8988T (cell line): ENCODE measurements around the gene NCDN.

Experiments used
- DNase-seq: peaks from one replicate; pipeline ENCODE4 v3.0.0; 2011

The NCDN gene

GRCh38 chr1:35555601-35556477 is 1.8 kb upstream of the NCDN start:
- no peak for DNase-seq

GRCh38 chr1:35556484-35557117 is 998 bp upstream of the NCDN start:
- DNase-seq, result no peak

DNA sequence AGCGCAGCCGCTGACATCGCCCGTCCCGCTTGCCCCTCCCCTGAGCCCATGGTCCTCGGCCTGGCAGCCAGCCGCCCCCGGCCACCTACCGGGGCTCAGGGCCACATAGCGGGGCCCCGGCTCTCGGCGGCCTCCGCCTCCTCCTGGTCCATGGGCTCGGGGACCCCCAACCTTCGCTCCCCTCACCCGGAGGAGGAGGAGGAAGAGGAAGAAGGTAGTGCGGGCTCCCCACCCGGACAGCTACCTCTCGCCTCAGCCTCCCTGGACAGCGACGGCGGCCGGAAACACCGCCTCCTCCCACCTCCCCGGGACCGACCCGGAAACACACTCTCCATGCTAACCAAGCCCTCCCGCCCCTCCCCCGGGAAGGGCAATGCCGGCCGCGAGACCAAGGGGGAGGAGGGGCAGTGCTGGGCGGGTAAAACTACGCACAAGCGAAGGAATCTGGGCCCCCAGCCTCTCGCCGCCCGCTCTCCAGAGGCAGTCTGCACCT is 435 bp upstream of the NCDN start, which contains the start of gene KIAA0319L:
KIAA0319L (minus strand) TSS at position 286 of the 493 bp plus-strand sequence. CDS start 2,912 bp downstream, outside the sequence.
- DNase-seq, result peak; percentile 67

- no peak for DNase-seq
Observed at GRCh38 chr1:35558374-35559316, 1.0 kb downstream of the NCDN start.

- no peak for DNase-seq
Observed at GRCh38 chr1:35559317-35559944, 1.8 kb downstream of the NCDN start.

DNA sequence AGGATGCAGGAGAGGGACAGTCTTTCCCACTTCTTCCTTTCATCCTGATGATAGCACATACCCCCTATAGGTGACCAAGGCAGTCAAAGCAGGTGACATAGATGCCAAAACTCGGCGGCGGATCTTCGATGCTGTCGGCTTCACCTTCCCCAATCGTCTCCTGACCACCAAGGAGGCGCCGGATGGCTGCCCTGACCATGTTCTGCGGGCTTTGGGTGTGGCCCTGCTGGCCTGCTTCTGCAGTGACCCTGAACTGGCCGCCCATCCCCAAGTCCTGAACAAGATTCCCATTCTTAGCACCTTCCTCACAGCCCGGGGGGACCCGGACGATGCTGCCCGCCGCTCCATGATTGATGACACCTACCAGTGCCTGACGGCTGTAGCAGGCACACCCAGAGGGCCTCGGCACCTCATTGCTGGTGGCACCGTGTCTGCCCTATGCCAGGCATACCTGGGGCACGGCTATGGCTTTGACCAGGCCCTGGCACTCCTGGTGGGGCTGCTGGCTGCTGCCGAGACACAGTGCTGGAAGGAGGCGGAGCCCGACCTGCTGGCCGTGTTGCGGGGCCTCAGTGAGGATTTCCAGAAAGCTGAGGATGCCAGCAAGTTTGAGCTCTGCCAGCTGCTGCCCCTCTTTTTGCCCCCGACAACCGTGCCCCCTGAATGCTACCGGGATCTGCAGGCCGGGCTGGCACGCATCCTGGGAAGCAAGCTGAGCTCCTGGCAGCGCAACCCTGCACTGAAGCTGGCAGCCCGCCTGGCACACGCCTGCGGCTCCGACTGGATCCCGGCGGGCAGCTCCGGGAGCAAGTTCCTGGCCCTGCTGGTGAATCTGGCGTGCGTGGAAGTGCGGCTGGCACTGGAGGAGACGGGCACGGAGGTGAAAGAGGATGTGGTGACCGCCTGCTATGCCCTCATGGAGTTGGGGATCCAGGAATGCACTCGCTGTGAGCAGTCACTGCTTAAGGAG is 2.9 kb downstream of the NCDN start:
- no peak for DNase-seq

- no peak for DNase-seq
Observed at GRCh38 chr1:35561297-35561971, 3.8 kb downstream of the NCDN start.

GRCh38 chr1:35561972-35562680 is 4.5 kb downstream of the NCDN start:
- DNase-seq, result no peak

DNA sequence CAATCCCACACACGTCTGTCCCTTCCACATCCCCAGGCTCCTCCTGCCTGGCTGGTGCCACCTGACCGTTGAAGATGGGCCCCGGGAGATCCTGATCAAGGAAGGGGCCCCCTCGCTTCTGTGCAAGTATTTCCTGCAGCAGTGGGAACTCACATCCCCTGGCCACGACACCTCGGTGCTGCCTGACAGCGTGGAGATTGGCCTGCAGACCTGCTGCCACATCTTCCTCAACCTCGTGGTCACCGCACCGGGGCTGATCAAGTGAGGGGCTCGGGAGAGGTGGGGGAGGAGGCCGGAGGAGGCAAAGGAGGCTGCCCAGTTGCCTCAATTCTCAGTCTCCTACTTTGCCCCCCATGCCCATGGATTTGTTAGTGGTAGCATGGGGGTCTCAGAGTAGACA is 5.6 kb downstream of the NCDN start:
- no peak for DNase-seq

DNA sequence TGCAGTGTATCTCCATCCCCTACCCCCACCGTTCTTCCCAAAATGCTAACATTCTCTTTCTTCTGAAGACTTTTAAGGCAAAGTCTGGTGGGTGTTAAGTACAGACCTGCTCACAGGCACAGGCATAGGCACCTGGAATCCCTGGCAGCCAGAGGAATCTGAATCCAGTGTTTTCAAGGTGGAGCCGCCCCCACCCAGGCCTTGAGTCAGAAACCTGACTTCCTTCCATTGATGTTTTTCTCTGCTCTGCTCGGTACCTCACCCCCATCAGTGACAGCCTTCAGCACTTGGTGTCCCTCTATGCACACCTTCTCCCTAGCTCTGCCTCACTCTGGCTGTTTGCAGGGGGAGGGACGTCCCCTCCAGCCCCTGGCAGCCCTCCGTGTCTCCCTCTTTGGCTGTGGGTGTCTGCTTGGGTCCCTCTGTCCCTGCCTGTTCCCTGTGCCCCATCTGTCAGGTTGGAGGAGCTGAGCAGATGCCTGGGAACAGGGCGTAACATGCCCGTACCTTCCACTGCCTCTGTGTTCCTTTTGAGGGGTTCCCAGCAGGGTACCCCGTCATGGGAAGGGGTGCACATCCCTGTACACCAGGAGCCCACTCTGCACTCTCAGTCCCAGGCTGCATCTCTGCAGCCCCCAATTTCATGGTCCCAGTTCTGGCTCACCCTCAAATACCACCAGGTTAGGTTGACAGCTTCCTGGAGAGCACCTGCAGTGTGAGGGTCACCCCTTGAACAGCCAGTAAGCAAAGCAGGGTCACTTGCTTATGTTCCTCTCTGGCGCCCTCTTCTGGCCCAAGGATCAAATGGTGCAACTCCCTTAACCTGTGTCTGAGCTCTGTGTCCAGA is 6.7 kb downstream of the NCDN start:
- peak; percentile 70 for DNase-seq

GRCh38 chr1:35564884-35565741 is 7.5 kb downstream of the NCDN start:
- DNase-seq, result no peak

- no peak for DNase-seq
Observed at GRCh38 chr1:35565742-35566133, 8.1 kb downstream of the NCDN start.

DNA sequence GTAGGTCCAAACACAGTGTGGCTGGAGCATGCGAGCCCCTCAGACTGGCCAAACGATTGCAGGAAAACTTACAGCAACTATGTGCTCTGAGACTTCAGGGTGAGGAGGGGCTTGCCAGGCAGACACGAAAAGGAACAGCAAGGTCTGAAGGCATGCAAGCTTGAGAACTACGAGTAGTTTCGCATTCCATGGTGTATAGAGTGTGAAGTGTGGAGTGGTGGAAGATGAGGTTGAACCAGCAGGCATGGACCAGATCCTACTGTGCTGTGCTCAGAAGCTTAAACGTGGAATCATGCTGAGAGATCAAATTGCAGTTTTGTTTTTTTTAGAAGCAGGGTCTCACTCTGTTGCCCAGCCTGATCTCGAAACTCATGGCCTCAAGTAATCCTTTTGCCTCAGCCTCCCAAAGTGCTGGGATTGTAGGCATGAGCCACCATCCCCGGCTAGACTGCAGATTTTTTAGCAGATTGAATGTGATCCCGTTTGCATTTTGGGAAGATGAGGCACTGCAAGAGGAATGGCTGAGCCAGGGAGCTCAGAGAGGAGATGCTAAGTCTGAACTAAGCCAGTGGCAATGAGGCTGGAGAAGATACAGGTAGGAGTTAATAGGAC is 10.5 kb downstream of the NCDN start:
- DNase-seq, result no peak

- peak; percentile 78 for DNase-seq
Observed at GRCh38 chr1:35568975-35569395, 11.4 kb downstream of the NCDN start.

- DNase-seq, result no peak
Observed at GRCh38 chr1:35569936-35570335, 12.3 kb downstream of the NCDN start.

DNA sequence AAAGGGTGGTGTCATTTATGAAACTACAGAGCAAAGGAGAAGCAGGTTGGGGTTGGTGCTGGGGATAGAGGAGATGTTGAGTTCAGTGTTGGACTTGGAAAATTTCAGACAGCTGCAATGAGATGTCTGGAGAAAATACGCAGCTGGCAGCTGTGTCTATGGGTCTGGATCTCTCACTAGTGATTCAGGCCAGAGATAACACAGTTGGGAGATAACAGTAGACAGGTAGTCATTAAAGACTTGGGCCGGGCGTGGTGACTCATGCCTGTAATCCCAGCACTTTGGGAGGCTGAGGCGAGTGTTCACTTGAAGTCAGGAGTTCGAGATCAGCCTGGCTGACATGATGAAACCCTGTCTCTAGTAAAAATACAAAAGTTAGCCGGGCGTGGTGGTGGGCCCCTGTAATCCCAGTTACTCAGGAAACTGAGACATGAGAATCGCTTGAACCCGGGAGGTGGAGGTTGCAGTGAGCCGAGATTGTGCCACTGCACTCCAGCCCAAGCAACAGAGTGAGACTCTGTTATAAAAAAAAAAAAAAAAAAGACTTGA is 13.1 kb downstream of the NCDN start:
- no peak for DNase-seq

GRCh38 chr1:35571263-35571662 is 13.7 kb downstream of the NCDN start:
- DNase-seq, result no peak
